Fibroblast of mammary gland (primary cell): ENCODE measurements around the gene FADS3.

Source experiments
- DNase-seq: peaks from one replicate; pipeline ENCODE4 v3.0.0-alpha.2; 2010; ENCODE audit warnings: low read depth
- H3K4me3 ChIP-seq: 2 replicates; pipeline ENCODE4 v1.5.1; 2011; ENCODE audit warnings: low read depth, mild to moderate bottlenecking, low read length, moderate library complexity; ENCODE audit not compliant: control insufficient read depth
- CTCF ChIP-seq: conservative IDR thresholded peaks from 2 replicates; pipeline ENCODE4 v1.5.1; 2011; ENCODE audit warnings: low read depth, low read length, inconsistent platforms; ENCODE audit not compliant: control insufficient read depth, insufficient read depth

FADS3 gene

GRCh38 chr11:61862714-61863547, 28.4 kb downstream of the FADS3 start:
- no peak for TF ChIP-seq CTCF
- no peak overlapping the region for H3K4me3 ChIP-seq
- DNase-seq = no peak

DNA sequence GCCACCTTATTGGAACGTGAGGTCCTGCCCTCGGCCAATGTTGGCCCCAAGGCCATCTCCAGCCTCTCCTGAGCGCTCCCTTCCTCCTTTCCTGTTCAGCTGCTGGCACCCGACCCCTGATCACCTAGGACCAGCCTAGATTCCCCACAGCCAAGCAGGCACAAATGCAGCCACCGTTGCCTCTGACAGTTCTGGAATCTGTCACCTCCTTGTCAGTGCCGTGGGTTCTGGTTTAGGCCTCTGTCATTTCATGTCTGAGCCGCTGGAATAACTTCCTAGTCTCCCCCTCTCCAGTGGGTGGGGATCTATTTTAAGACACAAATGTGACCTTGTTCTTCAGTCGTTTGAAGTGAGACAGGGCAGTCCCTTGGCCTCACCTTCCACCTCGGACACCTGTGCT, 29.7 kb downstream of the FADS3 start:
- no peak for TF ChIP-seq CTCF
- DNase-seq = no peak
- H3K4me3 ChIP-seq = no peak overlapping the region

GRCh38 chr11:61860054-61860903, 31.1 kb downstream of the FADS3 start:
- DNase-seq = peak; percentile 61
- TF ChIP-seq CTCF = no peak

DNA sequence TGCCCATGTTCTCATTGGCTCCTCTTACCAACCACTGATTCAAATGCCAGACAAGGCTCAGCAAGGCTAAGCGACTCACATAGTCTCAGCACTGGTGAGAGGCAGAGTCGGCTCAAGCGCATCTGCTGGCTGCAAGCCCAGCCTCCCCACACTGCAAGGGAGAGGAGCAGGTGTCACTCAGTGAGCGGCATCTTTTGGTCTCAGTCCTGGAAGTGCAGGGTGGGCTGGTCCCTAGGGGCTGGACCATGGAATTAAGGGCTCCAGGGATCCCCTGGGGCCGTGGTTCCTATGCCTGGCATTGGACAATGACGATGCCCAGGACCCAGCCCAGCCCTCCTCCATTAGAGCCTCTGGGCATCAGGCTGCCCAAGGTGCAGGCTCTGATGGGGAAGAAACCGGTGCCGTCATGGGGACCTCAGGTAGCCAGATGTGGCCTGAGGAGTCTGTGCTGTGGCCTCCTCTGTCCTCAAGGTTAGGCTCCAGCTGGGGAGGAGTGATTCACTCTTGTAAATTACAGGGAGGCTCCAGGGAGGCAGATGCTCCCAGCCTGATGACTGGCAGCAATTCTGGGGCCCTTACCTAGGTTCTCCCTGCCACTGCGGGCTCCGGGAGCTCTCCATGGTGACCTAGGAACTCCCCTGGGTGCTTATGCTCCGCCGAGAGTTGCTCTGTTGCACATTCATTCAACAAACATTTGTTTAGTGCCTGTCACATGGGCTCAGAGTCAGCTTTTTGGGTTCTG, 35.2 kb downstream of the FADS3 start:
- no peak overlapping the region for H3K4me3 ChIP-seq
- TF ChIP-seq CTCF = no peak
- peak; percentile 45 for DNase-seq

More at GRCh38 chr11:61860054-61860903, 31.1 kb downstream of the FADS3 start:
- H3K4me3 ChIP-seq = no peak overlapping the region

- DNase-seq = no peak
- TF ChIP-seq CTCF = no peak
- no peak overlapping the region for H3K4me3 ChIP-seq
Observed at GRCh38 chr11:61854966-61855714, 36.2 kb downstream of the FADS3 start.
